ENCODE results near the gene SLCO3A1.
"Not testable (repeated sequence)": the region's sequence is repeated elsewhere in the genome, so short reads cannot be mapped to it uniquely, and the experiment has no call there.

Gene SLCO3A1

DNA sequence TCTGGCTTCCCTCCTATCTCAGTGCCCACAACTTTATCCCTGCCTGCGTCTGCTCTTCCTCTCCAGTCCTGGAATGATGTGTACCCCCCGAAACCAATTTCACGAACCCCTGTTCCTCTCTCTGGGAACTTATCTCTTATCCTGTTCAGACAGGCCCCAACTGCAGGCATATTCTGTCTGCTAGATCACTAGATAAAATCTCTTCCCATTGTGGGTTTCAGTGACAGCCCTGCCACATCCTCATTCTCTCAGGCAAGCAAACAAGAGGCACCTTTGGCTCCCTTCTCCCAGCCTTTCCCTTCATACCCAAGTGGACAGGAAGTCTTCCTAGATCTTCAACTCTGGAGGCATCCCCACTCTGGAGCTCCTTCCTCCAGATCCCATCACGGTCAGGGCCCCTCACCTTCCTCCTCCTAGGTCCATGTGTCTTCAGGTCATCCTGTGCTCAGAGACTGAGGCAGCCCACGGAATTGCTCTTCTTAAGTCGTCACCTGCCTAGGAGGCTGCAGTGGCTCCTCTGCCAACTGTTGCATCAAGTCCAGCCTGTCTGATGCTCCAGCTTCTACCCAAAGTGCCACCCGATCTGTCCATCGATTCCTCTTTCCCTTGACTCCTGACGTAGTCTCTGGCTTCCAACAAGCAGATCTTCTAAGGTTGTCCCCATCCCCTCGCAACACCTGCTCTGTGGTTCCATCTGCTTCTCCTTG is 190.8 kb downstream of the SLCO3A1 start:
- DNase-seq = no peak

- DNase-seq = no peak
Observed at GRCh38 chr15:92047900-92048299, 194.4 kb downstream of the SLCO3A1 start.

DNA sequence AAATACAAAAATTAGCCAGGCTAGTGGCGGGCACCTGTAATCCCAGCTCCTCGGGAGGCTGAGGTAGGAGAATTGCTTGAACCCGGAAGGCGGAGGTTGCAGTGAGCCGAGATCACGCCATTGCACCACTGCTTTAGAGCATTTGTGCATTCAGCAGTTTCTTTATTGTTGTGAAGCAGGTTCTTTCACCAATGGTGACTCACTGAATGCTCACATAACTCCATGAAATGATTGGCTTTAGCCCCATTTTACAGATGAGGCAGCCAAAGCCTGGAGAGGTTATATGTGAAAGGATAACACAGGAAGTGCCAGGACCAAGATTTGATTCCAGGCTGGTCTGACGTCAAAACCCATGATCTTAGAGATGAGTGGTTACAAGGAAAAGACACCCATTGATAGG is 195.2 kb downstream of the SLCO3A1 start:
- no peak for DNase-seq

- DNase-seq = no peak
Observed at GRCh38 chr15:92049290-92049989, 195.9 kb downstream of the SLCO3A1 start.

DNA sequence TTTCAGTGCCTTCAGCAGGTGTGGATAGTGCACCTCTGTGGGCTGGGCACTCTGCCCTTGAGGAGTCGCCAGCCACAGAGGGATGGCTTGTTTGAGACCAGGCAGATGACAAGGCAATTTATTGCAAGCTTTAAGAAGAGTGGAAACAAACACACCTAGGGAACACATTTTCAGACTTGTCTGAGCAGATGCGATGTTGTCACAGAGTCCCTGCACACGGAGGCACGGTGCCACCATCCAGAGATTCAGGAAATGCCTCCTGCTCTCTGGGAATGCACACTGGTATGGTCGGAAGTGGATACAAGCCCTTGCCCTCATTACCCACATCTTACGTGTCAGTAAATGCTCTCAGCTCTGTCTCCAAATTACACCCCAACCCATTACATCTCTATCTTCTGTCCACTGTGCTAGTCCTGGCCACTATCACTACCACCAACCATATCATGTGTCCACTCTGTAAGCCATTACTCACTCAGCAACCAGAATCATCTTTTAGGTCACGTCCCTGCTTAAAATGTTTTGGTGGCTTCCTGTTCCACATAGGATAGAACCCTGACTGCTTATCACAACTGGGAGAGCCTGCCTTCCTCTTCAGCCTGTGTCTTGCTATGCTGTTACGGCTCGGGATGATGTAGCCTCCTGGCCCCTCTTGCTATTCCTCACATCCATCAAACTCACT is 196.9 kb downstream of the SLCO3A1 start:
- DNase-seq = no peak

- DNase-seq = no peak
Observed at GRCh38 chr15:92051716-92052115, 198.2 kb downstream of the SLCO3A1 start.

GRCh38 chr15:92053753-92054316 is 200.3 kb downstream of the SLCO3A1 start:
- DNase-seq = no peak

DNA sequence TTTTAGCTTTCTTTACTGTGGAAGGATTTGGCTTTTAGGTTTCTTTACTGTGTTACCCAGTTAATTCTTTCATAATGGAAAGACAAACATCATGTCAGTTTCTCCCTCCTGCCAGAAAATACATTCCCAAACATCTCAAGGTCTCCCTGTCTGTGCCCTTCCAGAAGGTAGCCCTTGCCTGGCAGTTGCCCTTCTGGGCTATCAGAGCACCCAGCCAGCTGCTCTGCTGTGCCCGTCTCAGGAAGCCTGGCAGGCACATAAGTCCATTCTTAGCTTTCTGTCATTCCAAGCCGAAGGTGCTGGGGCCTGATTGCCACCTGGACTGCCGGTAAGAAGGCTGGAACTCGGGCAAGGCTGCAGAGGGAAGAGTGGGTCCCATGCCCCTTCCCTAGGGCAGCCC is 203.4 kb downstream of the SLCO3A1 start:
- DNase-seq = no peak

DNA sequence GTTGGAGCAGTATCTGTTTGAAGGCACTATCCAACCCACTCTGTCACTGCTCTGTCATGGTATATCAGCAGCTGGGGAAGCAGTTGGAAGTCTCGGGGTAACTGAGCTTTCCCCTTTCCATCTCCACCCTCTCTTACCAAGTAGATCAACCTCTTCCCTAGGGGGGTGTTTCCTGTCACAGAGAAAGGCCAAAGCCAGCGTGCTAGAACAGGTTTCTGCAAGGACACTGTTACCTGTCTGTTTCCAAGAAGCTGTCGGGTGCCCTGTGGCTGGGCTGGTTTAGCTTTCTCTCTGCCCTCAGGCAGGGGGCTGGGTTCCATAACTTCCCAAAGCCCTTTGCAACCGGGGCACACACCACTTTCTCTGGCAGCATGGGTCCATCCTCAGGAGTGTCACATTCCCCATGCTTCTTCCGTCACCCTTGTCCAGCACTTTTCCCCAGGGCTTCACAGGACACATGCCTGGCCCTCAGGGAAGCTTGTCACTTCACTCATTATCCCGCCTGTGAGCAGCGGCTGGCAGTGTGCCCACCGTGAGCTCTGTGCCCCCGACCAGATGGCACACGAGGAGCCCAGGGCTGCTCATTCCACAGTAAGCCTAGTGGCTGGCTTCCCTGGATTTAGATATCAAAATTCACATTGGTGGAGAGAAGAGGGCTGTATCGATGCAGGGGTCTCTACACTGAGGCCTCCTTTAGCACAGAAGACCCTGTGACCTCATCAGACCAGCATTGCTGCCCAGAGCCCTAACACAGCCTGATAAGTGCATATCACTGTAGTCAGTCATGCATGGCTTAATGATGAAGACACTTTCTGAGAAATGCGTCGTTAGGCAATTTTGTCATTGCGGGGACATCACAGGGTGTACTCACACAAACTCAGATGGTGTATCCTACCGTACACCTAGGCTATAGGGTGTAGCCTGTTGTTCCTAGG is 205.8 kb downstream of the SLCO3A1 start:
- no peak for DNase-seq

DNA sequence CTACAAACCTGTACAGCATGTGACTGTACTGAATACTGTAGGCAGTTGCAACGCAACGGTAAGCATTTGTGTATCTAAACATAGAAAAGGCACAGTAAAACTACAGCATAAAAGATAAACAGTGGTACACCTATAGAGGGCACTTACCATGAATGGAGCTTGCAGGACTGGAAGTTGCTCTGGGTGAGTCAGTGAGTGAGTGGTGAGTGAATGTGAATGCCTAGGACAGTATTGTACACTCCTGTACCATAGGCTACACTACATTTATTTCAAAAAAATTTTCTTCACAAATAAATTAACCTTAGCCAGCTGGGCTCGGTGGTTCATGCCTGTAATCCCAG is 206.4 kb downstream of the SLCO3A1 start:
- not testable (repeated sequence) for DNase-seq

DNA sequence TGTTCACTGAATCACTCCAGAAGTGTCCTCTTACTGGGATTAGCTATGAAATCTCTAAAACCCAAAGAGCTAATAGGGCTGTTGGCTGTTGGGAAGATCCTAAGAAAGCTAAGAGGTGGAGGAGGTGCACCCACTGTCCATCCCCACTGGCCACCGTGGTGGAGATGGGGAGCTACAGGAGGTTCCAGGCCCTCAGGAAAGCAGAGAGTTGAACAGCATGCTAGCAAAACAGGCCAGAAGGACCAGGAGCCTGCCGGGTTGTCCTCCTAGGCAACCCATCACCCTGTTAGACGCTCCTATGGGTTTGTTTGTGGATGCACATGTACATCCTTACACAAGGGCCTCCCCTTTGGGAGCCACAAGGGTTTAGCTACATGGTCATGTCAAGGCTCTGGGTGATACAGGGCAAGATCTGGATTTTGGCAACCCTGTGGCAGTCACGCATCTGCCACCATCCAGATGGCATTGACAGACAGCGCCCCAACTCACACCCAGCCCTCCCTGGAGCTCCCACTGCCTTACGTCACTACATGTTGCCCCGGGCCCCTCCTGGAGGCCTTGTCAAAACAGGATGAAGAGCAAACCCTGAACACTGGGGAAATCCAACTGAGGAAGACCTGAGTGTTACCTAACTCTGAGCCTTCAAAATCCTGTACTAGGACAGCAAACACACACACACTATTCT is 208.1 kb downstream of the SLCO3A1 start:
- no peak for DNase-seq

GRCh38 chr15:92062505-92062904 is 209.0 kb downstream of the SLCO3A1 start:
- no peak for DNase-seq

- no peak for DNase-seq
Observed at GRCh38 chr15:92068121-92068520, 214.6 kb downstream of the SLCO3A1 start.

GRCh38 chr15:92069308-92070250 is 216.1 kb downstream of the SLCO3A1 start:
- peak; percentile 62 to 65 for DNase-seq

GRCh38 chr15:92070251-92070650 is 216.7 kb downstream of the SLCO3A1 start:
- not testable (repeated sequence) for DNase-seq

GRCh38 chr15:92071045-92071634 is 217.6 kb downstream of the SLCO3A1 start:
- DNase-seq = no peak

DNA sequence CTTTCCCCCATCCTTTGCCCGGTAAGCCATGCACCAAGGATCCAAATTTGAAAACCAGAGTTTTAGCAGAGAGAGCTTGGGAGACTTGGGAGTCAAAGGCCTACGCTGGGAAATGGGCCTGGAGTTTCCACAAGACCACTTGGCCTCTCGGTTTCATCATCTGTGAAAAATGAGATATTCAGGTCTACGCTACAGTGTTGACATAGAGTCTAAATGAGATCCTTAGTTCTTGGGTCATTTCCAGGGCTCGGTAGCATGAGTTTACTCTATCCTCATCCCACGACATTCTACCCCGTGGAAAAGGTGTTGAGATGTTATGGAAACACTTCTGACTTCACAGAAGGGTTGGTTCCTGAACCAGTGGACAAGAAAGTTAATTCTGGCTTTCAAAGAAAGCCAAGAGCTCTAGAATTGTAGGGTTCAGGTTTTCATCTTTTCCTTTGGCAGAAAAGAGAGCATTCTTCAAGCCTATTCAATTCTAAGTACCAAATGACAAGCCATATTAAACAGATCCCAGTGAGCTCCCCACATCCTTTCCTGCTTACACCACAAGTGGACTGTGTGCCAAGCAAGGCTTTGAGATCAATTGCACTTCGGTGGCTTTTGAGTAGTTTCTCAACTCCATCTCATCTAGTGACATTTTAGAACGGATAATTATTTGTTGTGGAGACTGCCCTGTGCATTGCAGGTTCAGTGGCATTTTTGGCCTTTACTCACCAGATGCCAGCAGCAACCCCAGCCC is 219.7 kb downstream of the SLCO3A1 start:
- no peak for DNase-seq

DNA sequence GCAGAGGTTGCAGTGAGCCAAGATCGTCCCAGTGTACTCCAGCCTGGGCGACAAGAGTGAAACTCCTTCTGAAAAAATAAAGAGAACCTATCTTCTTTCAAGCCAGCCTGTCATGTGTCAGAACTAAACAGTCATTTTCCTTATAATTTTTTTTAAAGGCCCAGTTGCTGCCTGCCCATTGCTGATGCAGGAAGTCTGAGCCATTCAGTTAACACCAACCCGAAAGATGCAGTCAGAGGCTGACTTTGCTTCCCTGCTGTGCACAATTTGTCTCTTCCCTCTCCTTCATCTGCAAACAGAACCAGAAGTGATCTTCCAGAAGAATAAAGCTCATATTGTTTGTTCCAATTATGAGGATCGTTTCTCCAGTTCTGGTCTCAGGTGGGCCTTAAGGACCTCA is 220.6 kb downstream of the SLCO3A1 start:
- no peak for DNase-seq

DNA sequence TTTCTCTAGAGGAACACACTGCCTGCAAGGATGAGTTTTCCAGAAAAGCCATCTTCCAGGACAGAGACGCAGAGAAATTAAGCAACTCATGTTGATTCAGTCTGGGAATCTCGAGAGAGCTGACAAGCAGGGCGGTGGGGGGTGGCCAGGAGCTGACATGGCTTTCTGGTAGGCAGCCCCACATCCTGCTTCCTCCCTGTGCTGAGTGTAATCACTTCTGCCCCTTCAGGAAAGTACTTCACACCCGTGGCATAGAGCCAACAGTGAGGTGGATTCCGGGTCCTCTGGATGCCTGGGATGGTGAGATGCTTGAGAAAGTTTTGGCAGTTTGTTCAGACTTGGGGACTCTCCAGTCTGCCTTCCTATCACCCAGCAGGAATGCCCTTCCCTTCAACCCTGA is 221.1 kb downstream of the SLCO3A1 start:
- DNase-seq = no peak

- no peak for DNase-seq
Observed at GRCh38 chr15:92075764-92076163, 222.3 kb downstream of the SLCO3A1 start.

Measured in activated CD4-positive, alpha-beta T cell treated with anti-CD3 and anti-CD28 coated beads for 4 hours (primary cell).